ENCODE results near the gene EHF.

DNA sequence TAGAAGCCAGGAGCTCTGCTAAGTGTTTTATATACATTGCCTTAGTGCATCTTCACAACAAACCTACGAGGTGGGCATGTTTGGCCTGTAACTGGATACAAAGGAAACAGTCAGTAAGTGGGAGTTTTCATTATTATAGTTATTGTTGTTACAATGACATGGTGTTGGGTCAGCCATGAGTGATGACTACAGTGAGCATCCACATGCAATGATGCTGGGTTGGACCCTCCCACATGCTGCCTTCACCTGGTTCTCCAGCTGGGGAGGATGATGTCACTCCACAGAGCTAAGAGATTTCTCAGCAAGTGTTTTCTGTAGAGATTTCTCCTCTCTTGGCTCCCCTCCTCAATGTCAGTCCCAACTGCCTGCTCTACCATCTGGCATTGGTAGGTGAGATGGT, 59.3 kb downstream of the EHF start:
- TF ChIP-seq, protein P1, sequence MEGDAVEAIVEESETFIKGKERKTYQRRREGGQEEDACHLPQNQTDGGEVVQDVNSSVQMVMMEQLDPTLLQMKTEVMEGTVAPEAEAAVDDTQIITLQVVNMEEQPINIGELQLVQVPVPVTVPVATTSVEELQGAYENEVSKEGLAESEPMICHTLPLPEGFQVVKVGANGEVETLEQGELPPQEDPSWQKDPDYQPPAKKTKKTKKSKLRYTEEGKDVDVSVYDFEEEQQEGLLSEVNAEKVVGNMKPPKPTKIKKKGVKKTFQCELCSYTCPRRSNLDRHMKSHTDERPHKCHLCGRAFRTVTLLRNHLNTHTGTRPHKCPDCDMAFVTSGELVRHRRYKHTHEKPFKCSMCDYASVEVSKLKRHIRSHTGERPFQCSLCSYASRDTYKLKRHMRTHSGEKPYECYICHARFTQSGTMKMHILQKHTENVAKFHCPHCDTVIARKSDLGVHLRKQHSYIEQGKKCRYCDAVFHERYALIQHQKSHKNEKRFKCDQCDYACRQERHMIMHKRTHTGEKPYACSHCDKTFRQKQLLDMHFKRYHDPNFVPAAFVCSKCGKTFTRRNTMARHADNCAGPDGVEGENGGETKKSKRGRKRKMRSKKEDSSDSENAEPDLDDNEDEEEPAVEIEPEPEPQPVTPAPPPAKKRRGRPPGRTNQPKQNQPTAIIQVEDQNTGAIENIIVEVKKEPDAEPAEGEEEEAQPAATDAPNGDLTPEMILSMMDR (IDR thresholded peaks at IDR 0.05): no peak
- no peak for TF ChIP-seq POLR2AphosphoS5 (IDR thresholded peaks at IDR 0.05; ENCODE audit: low read depth, low read length)
